KMS-11 (cell line): ENCODE data around the gene ADAMTSL5.

Source experiments
- H2AFZ ChIP-seq: fragments of 200-600 bp; sonication (generic); 2 replicates; pipeline ENCODE4 v1.6.1; 2016; ENCODE audit warnings: antibody characterized with exemption, mixed run types, low read depth
- H3K27ac ChIP-seq: fragments of 200-600 bp; sonication (generic); 2 replicates; pipeline ENCODE4 v1.6.1; 2016; ENCODE audit warnings: mild to moderate bottlenecking, mixed run types
- H3K27me3 ChIP-seq: fragments of 200-600 bp; sonication (generic); 2 replicates; pipeline ENCODE4 v1.6.1; 2017; ENCODE audit warnings: mild to moderate bottlenecking, low read depth, mixed run types, moderate library complexity; ENCODE audit not compliant: insufficient read depth
- H3K36me3 ChIP-seq: fragments of 200-600 bp; sonication (generic); 2 replicates; pipeline ENCODE4 v1.6.1; 2017; ENCODE audit warnings: mild to moderate bottlenecking, mixed run types; ENCODE audit not compliant: insufficient read depth
- H3K4me1 ChIP-seq: fragments of 200-600 bp; sonication (generic); 2 replicates; pipeline ENCODE4 v1.6.1; 2016; ENCODE audit warnings: mild to moderate bottlenecking, low read depth, mixed run types; ENCODE audit not compliant: poor library complexity, severe bottlenecking
- H3K4me2 ChIP-seq: fragments of 200-600 bp; sonication (generic); 2 replicates; pipeline ENCODE4 v1.7.0; 2016; ENCODE audit warnings: mild to moderate bottlenecking, mixed run types
- H3K4me3 ChIP-seq: fragments of 200-600 bp; sonication (generic); IDR thresholded peaks from 2 replicates; pipeline ENCODE4 v1.6.1; 2017; ENCODE audit warnings: low read depth, low read length, mixed read lengths; ENCODE audit not compliant: insufficient read depth
- H3K79me2 ChIP-seq: fragments of 200-600 bp; sonication (generic); 2 replicates; pipeline ENCODE4 v1.6.1; 2016; ENCODE audit warnings: low read depth, mixed run types; ENCODE audit not compliant: insufficient read depth
- H3K9ac ChIP-seq: fragments of 200-600 bp; sonication (generic); 2 replicates; pipeline ENCODE4 v1.6.1; 2016; ENCODE audit warnings: mild to moderate bottlenecking, mixed run types
- H4K20me1 ChIP-seq: fragments of 200-600 bp; sonication (generic); 2 replicates; pipeline ENCODE4 v1.6.1; 2016; ENCODE audit warnings: mild to moderate bottlenecking, mixed run types; ENCODE audit not compliant: insufficient read depth
- TF ChIP-seq, protein P1 (sequence below): fragments of 200-600 bp; sonication (generic); conservative IDR thresholded peaks from 2 replicates; pipeline ENCODE4 v1.6.1; 2017; ENCODE audit warnings: low read depth, mild to moderate bottlenecking, antibody characterized with exemption, low read length, moderate library complexity, mixed read lengths

The ADAMTSL5 gene

DNA sequence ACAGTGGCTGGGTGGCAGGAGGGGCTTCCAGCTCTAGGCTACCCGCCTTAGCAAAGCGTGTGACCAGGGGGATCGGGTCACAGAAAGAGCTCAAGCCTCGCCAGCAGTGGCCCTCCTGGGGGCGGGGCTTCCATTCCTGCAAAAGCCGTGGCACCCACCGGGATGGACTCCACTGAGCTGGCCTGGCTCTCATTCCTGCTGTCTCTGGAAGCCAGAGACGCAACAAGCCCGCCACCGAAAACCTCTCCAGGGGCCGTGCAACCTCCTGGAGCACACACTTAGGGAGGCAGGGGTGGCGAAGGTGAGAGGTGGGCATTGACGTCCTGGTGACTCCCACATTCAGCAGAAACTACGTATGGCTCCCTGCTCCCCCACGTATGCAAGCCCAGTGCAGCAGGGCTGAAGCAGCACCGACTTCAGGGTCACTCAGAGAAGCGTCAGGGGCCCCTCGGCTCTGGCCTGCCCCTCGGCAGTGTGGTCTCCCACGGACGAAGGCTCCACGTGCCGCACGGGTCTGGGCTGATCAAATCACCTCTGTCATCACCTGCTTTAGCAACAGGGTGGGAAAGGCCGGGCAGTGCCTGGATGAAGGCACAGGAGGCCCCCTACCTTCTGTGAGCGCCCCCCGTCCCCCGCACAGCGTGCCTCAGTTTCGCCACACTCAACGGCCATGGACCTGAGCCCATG, 36.9 kb downstream of the ADAMTSL5 start:
- H3K9ac ChIP-seq, result no peak overlapping the region
- H3K36me3 ChIP-seq, result no peaks in the 10 kb centered on the region; the same call in 1 of the 2 replicates
- TF ChIP-seq, protein P1, sequence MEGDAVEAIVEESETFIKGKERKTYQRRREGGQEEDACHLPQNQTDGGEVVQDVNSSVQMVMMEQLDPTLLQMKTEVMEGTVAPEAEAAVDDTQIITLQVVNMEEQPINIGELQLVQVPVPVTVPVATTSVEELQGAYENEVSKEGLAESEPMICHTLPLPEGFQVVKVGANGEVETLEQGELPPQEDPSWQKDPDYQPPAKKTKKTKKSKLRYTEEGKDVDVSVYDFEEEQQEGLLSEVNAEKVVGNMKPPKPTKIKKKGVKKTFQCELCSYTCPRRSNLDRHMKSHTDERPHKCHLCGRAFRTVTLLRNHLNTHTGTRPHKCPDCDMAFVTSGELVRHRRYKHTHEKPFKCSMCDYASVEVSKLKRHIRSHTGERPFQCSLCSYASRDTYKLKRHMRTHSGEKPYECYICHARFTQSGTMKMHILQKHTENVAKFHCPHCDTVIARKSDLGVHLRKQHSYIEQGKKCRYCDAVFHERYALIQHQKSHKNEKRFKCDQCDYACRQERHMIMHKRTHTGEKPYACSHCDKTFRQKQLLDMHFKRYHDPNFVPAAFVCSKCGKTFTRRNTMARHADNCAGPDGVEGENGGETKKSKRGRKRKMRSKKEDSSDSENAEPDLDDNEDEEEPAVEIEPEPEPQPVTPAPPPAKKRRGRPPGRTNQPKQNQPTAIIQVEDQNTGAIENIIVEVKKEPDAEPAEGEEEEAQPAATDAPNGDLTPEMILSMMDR, result no peak
- H3K4me3 ChIP-seq, result no peak overlapping the region
- H3K27ac ChIP-seq, result no peak overlapping the region
- H4K20me1 ChIP-seq, result no peaks in the 10 kb centered on the region
- peaks cover 9% of the 10 kb centered on the region for H3K79me2 ChIP-seq
- H3K4me1 ChIP-seq, result peaks cover 19% of the 10 kb centered on the region
- peaks cover 24% of the 10 kb centered on the region for H3K27me3 ChIP-seq
- no peak overlapping the region for H3K4me2 ChIP-seq
- H2AFZ ChIP-seq, result no peak overlapping the region

DNA sequence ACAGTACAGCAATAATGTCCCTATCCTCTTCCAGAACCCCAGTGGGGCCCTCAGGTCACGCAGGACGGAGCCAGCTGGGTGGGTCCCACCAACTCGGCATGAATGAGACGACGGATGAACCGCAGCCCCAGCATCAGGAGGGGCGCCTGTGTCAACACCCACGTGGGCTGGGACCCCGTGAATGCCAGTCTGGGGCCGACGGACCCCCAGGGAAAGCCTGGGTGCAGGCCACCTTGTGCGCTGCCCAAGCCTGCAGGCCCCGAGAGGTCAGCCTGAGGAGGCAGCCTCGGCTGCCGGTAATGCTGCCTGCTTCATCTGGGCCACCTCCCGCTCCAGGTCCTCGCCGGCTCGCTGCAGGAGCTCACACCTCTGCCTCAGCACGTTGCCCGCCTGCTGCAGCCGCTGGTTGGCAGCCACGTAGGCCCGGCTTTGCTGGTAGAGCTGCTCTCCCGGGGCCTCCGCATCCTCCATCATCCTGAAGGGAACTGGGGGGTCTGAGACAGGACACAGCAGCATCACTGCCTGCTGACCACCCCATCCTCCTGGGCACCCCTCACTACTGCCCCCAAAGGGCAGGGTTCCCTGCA, 38.0 kb downstream of the ADAMTSL5 start:
- H3K9ac ChIP-seq, result no peak overlapping the region
- H3K4me1 ChIP-seq, result peaks cover 22% of the 10 kb centered on the region
- H3K4me3 ChIP-seq, result no peak overlapping the region
- H4K20me1 ChIP-seq, result no peaks in the 10 kb centered on the region
- peaks cover 9% of the 10 kb centered on the region for H3K79me2 ChIP-seq
- H3K36me3 ChIP-seq, result no peaks in the 10 kb centered on the region; the same call in 1 of the 2 replicates
- no peak overlapping the region for H3K4me2 ChIP-seq
- H2AFZ ChIP-seq, result no peak overlapping the region
- TF ChIP-seq, protein P1, result no peak
- no peak overlapping the region for H3K27ac ChIP-seq
- H3K27me3 ChIP-seq, result peaks cover 16% of the 10 kb centered on the region

DNA sequence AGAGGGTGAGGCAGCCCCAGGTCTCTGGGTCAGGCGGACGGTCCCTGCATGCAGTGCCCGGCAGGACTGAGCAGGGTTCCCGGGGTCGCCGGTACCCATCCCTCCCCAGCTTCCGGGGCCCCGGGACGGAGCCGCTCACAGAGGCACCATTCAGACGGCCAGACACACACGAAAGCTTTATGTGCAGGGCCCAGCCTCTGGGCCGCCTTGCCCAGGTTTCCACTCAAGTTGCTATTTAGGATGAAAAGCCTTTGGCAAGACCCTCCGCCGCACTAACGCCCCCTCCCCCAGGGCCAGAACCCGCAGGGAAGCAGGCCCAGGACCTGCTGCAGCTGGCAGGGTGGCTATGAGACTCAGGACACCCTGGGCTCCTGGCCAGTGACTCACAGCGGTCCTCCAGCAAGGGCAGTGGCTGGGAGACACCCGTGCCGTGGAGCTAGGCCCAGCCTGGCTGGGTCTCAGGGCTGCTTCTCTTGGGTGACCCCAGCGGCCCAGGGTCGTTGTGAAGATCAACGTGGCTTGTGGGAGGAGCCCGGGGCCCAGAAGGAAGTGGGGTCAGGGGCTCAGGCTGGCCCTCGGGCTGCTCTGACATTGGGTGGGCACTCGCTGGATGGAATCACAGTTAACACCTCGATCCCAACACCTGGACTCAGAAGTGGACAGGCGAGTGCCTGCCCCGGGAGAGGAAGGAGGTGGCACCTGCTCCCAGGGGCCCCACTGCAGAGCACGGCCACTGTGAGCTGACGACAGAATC, 38.6 kb downstream of the ADAMTSL5 start:
- H3K27ac ChIP-seq, result no peak overlapping the region
- no peak overlapping the region for H3K4me3 ChIP-seq
- H3K9ac ChIP-seq, result no peak overlapping the region
- no peaks in the 10 kb centered on the region for H4K20me1 ChIP-seq
- peaks cover 9% of the 10 kb centered on the region for H3K79me2 ChIP-seq
- no peaks in the 10 kb centered on the region; the same call in 1 of the 2 replicates for H3K36me3 ChIP-seq
- H2AFZ ChIP-seq, result no peak overlapping the region
- peaks cover 22% of the 10 kb centered on the region for H3K4me1 ChIP-seq
- TF ChIP-seq, protein P1, result no peak
- H3K4me2 ChIP-seq, result no peak overlapping the region
- H3K27me3 ChIP-seq, result peaks cover 12% of the 10 kb centered on the region; the same call in 1 of the 2 replicates

DNA sequence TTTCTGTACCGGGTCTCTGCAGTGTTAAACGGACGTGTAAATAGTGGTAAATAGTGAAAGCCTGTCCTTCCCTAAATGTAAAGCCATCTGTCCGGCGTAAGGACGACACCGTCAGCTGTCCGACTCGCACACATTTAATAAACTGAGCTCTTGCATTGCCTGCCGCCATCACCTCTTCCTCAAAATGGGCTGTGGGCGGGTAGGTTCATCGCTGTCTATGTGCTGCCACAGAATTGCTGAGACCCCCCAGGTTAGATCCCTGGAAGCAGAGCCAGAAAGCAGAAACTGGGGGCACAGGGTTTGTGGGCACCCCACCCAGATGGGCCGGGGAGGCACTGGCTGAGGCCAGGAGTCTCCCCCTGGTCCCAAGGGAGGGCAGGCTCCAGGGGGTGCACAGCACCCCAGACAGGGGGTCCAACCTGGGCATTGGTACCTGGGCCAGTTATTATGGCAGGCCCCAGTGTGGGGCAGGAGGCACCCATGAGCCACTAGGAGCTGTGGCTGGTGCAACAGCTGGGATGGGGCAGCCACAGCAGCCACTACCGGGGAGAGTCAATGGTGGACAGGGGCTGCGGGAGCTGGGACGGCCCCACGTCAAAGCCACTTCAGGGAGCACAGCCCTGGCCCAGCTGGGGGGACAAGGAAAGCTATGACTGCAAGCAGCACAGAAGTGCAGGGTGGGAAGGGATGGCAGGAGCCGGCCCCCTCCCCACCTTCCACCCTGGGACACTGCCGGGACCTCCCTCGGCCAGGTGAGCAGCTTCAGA, 39.6 kb downstream of the ADAMTSL5 start:
- Histone ChIP-seq H3K4me2 (no peak overlapping the region), H3K4me3 (no peak overlapping the region), H3K27ac (no peak overlapping the region), H4K20me1 (no peaks in the 10 kb centered on the region), H3K79me2 (peaks cover 5% of the 10 kb centered on the region), H3K9ac (no peak overlapping the region), H3K4me1 (peaks cover 22% of the 10 kb centered on the region), H3K36me3 (no peaks in the 10 kb centered on the region; the same call in 1 of the 2 replicates), H3K27me3 (peaks cover 16% of the 10 kb centered on the region), H2AFZ (no peak overlapping the region)
- TF ChIP-seq, protein P1, result no peak
